RWPE2 (cell line): Measurements from ENCODE around the gene VTI1A.

Source experiments
- ATAC-seq: fragments of 200-7000 bp; cut with Tn5 transposase; 3 replicates; pipeline ENCODE4 v1.9.1; 2021; ENCODE audit warnings: low read depth
- DNase-seq: peaks from one replicate; pipeline ENCODE4 v3.0.0-alpha.2; 2020; ENCODE audit warnings: low spot score
- H3K27ac ChIP-seq: fragments of 450-650 bp; 2 replicates; pipeline ENCODE4 v1.5.1; 2017; ENCODE audit warnings: mild to moderate bottlenecking; ENCODE audit not compliant: poor library complexity, severe bottlenecking
- H3K27me3 ChIP-seq: fragments of 250-450 bp; sonication (Bioruptor Pico); 2 replicates; pipeline ENCODE4 v1.5.1; 2021; ENCODE audit warnings: mild to moderate bottlenecking, moderate library complexity; ENCODE audit not compliant: insufficient read depth, poor library complexity, severe bottlenecking
- H3K36me3 ChIP-seq: fragments of 250-450 bp; sonication (Bioruptor Pico); 2 replicates; pipeline ENCODE4 v1.5.1; 2020; ENCODE audit warnings: low read depth, mild to moderate bottlenecking, moderate library complexity
- H3K4me1 ChIP-seq: fragments of 250-450 bp; sonication (Bioruptor Pico); 2 replicates; pipeline ENCODE4 v1.5.1; 2021; ENCODE audit warnings: mild to moderate bottlenecking, moderate library complexity; ENCODE audit not compliant: insufficient read depth, poor library complexity, severe bottlenecking
- H3K4me3 ChIP-seq: fragments of 250-450 bp; sonication (Bioruptor Pico); 2 replicates; pipeline ENCODE4 v1.5.1; 2021; ENCODE audit warnings: mild to moderate bottlenecking, moderate library complexity; ENCODE audit not compliant: severe bottlenecking
- H3K9me3 ChIP-seq: fragments of 250-450 bp; sonication (Bioruptor Pico); 2 replicates; pipeline ENCODE4 v1.5.1; 2021; ENCODE audit warnings: mild to moderate bottlenecking, moderate library complexity; ENCODE audit not compliant: severe bottlenecking
- CTCF ChIP-seq: fragments of 450-650 bp; IDR thresholded peaks from one replicate; pipeline ENCODE4 v1.5.1; 2017; ENCODE audit warnings: mild to moderate bottlenecking, moderate library complexity; ENCODE audit not compliant: poor library complexity, severe bottlenecking

The VTI1A gene

GRCh38 chr10:112605063-112605462, 158.0 kb downstream of the VTI1A start:
- Histone ChIP-seq H3K36me3 (no peaks in the 10 kb centered on the region), H3K9me3 (no peaks in the 10 kb centered on the region), H3K4me1 (no peaks in the 10 kb centered on the region), H3K4me3 (no peak overlapping the region), H3K27me3 (no peaks in the 10 kb centered on the region), H3K27ac (no peak overlapping the region)
- no peak for DNase-seq
- no peak for TF ChIP-seq CTCF
- no peak for ATAC-seq

GRCh38 chr10:112607506-112607905, 160.5 kb downstream of the VTI1A start:
- Histone ChIP-seq H3K27ac (no peak overlapping the region), H3K27me3 (no peaks in the 10 kb centered on the region), H3K4me3 (no peak overlapping the region), H3K4me1 (no peaks in the 10 kb centered on the region), H3K36me3 (no peaks in the 10 kb centered on the region), H3K9me3 (no peaks in the 10 kb centered on the region)
- no peak for ATAC-seq
- TF ChIP-seq CTCF: no peak
- no peak for DNase-seq

- H3K36me3 ChIP-seq: no peaks in the 10 kb centered on the region
- DNase-seq (no peak), ATAC-seq (no peak)
- no peak overlapping the region for H3K27ac ChIP-seq
- no peak overlapping the region for H3K4me3 ChIP-seq
- no peaks in the 10 kb centered on the region for H3K9me3 ChIP-seq
- TF ChIP-seq CTCF: no peak
- no peaks in the 10 kb centered on the region for H3K27me3 ChIP-seq
- H3K4me1 ChIP-seq: no peaks in the 10 kb centered on the region
These were observed 166.6 kb downstream of the VTI1A start for GRCh38 chr10:112613620-112614019.

- Histone ChIP-seq H3K27ac (no peak overlapping the region), H3K4me3 (no peak overlapping the region), H3K27me3 (no peaks in the 10 kb centered on the region), H3K36me3 (no peaks in the 10 kb centered on the region), H3K4me1 (no peaks in the 10 kb centered on the region), H3K9me3 (no peaks in the 10 kb centered on the region)
- ATAC-seq (no peak), DNase-seq (no peak)
- no peak for TF ChIP-seq CTCF
These were observed 167.1 kb downstream of the VTI1A start for GRCh38 chr10:112614072-112614471.

GRCh38 chr10:112614586-112614985, 167.6 kb downstream of the VTI1A start:
- no peak for TF ChIP-seq CTCF
- Histone ChIP-seq H3K27ac (no peak overlapping the region), H3K36me3 (no peaks in the 10 kb centered on the region), H3K9me3 (no peaks in the 10 kb centered on the region), H3K27me3 (no peaks in the 10 kb centered on the region), H3K4me3 (no peak overlapping the region), H3K4me1 (no peaks in the 10 kb centered on the region)
- ATAC-seq: no peak
- no peak for DNase-seq
